B cell (primary cell): ENCODE results near the gene WBP1L.

ENCODE experiments used
- CTCF ChIP-seq: fragments of 200-600 bp; IDR thresholded peaks from one replicate; pipeline ENCODE4 v1.8.0; 2022; ENCODE audit warnings: antibody characterized with exemption, mild to moderate bottlenecking
- EZH2 ChIP-seq: IDR thresholded peaks from 2 replicates; pipeline ENCODE4 v1.6.1; 2012; ENCODE audit warnings: borderline replicate concordance, low read depth, mild to moderate bottlenecking, moderate library complexity, low read length; ENCODE audit not compliant: insufficient read depth, poor library complexity, severe bottlenecking

- TF ChIP-seq CTCF (no peak), EZH2 (no peak)
Observed at GRCh38 chr10:102865620-102866019, 121.9 kb downstream of the WBP1L start.
